GM23338 (cell line): Measurements from ENCODE around the gene IL1RAPL2. TPM values are rescaled to one million over a fixed set of nuclear protein-coding genes. Genes with fewer than 3 reads are reported as not detected.
"Not testable (repeated sequence)": the region's sequence is repeated elsewhere in the genome, so short reads cannot be mapped to it uniquely, and the experiment has no call there.

Experiments
- ATAC-seq: fragments of 200-7000 bp; cut with Tn5 transposase; 3 replicates; pipeline ENCODE4 v1.9.1; 2020
- DNase-seq: peaks from one replicate; pipeline ENCODE4 v3.0.0-alpha.2; 2015; ENCODE audit warnings: low spot score
- H2AFZ ChIP-seq: fragments of 200-600 bp; sonication (generic); 2 replicates; pipeline ENCODE4 v1.8.0; 2016; ENCODE audit warnings: antibody characterized with exemption, mild to moderate bottlenecking, moderate library complexity
- H3F3A ChIP-seq: fragments of 200-600 bp; sonication (generic); replicated peaks from 2 replicates; pipeline ENCODE4 v1.8.0; 2017; ENCODE audit warnings: antibody characterized with exemption, mixed run types, low read depth
- H3K27ac ChIP-seq: fragments of 200-600 bp; sonication (generic); 2 replicates; pipeline ENCODE4 v1.6.1; 2016; ENCODE audit warnings: low read depth
- H3K27me3 ChIP-seq: fragments of 200-600 bp; sonication (generic); 2 replicates; pipeline ENCODE4 v1.8.0; 2016; ENCODE audit warnings: mild to moderate bottlenecking, mixed run types, moderate library complexity; ENCODE audit not compliant: insufficient read depth
- H3K36me3 ChIP-seq: fragments of 200-600 bp; sonication (generic); 2 replicates; pipeline ENCODE4 v1.8.0; 2016; ENCODE audit warnings: mild to moderate bottlenecking; ENCODE audit not compliant: insufficient read depth
- H3K4me1 ChIP-seq: fragments of 200-600 bp; sonication (generic); 2 replicates; pipeline ENCODE4 v1.8.0; 2016; ENCODE audit warnings: mild to moderate bottlenecking, moderate library complexity; ENCODE audit not compliant: insufficient read depth
- H3K4me2 ChIP-seq: fragments of 200-600 bp; sonication (generic); 2 replicates; pipeline ENCODE4 v1.7.1; 2017; ENCODE audit warnings: mixed run types
- H3K4me3 ChIP-seq: fragments of 200-600 bp; sonication (generic); 2 replicates; pipeline ENCODE4 v1.6.1; 2016; ENCODE audit warnings: mixed run types
- H3K79me2 ChIP-seq: fragments of 200-600 bp; sonication (generic); replicated peaks from 2 replicates; pipeline ENCODE4 v1.8.0; 2017; ENCODE audit warnings: mild to moderate bottlenecking; ENCODE audit not compliant: insufficient read depth
- H3K9me2 ChIP-seq: fragments of 200-600 bp; sonication (generic); 2 replicates; pipeline ENCODE4 v1.8.0; 2017; ENCODE audit not compliant: insufficient read depth
- H4K20me1 ChIP-seq: fragments of 200-600 bp; sonication (generic); replicated peaks from 2 replicates; pipeline ENCODE4 v1.8.0; 2017; ENCODE audit warnings: mild to moderate bottlenecking; ENCODE audit not compliant: insufficient read depth
- H3K27ac Mint-ChIP-seq: 2 replicates; pipeline ENCODE4 v1.8.0; 2020; ENCODE audit warnings: inconsistent platforms, mild to moderate bottlenecking, moderate library complexity, mixed read lengths
- H3K27me3 Mint-ChIP-seq: 3 replicates; pipeline ENCODE4 v1.8.0; 2022; ENCODE audit warnings: low read depth, mild to moderate bottlenecking, moderate library complexity, mixed read lengths, inconsistent platforms; ENCODE audit not compliant: insufficient read depth, poor library complexity
- H3K36me3 Mint-ChIP-seq: 3 replicates; pipeline ENCODE4 v1.8.0; 2021; ENCODE audit warnings: low read depth, mild to moderate bottlenecking, inconsistent platforms, moderate library complexity, mixed read lengths
- H3K4me1 Mint-ChIP-seq: 3 replicates; pipeline ENCODE4 v1.8.0; 2020; ENCODE audit warnings: mild to moderate bottlenecking, inconsistent platforms, mixed read lengths
- H3K4me3 Mint-ChIP-seq: 3 replicates; pipeline ENCODE4 v1.8.0; 2021; ENCODE audit warnings: moderate library complexity, mild to moderate bottlenecking, inconsistent platforms, mixed read lengths
- H3K9me3 Mint-ChIP-seq: 3 replicates; pipeline ENCODE4 v1.8.0; 2020; ENCODE audit warnings: moderate library complexity, mild to moderate bottlenecking, inconsistent platforms, mixed read lengths
- CREB1 ChIP-seq: fragments of 250-450 bp; sonication (Bioruptor Pico); IDR thresholded peaks from 2 replicates; pipeline ENCODE4 v1.5.0; 2020; ENCODE audit warnings: low read depth, mild to moderate bottlenecking, moderate library complexity
- CTCF ChIP-seq, 2 experiments: fragments of 200-600 bp in 1 of 2; sonication (generic) in 1 of 2; conservative IDR thresholded peaks; 2 replicates each; pipeline versions ENCODE4 v1.5.1 to v1.6.1; 2016 to 2017; ENCODE audit warnings: antibody characterized with exemption in 2 of 2, low read depth in 2 of 2, mild to moderate bottlenecking in 2 of 2, moderate library complexity in 1 of 2
- EZH2phosphoT487 ChIP-seq: fragments of 200-600 bp; sonication (generic); IDR thresholded peaks from one replicate; pipeline ENCODE4 v1.8.1; 2018; ENCODE audit warnings: antibody characterized with exemption; ENCODE audit not compliant: unreplicated experiment
- JUNB ChIP-seq: IDR thresholded peaks from one replicate; pipeline ENCODE4 v1.6.1; 2016; ENCODE audit warnings: antibody characterized with exemption; ENCODE audit not compliant: unreplicated experiment
- NANOG ChIP-seq: IDR thresholded peaks from 2 replicates; pipeline ENCODE4 v1.6.1; 2016; ENCODE audit warnings: antibody characterized with exemption, borderline replicate concordance
- POLR2AphosphoS5 ChIP-seq: IDR thresholded peaks from 2 replicates; pipeline ENCODE4 v1.6.1; 2016; ENCODE audit warnings: antibody characterized with exemption, low read depth
- REST ChIP-seq: IDR thresholded peaks from one replicate; pipeline ENCODE4 v1.6.1; 2018; ENCODE audit warnings: antibody characterized with exemption; ENCODE audit not compliant: unreplicated experiment
- STAT1 ChIP-seq: IDR thresholded peaks from one replicate; pipeline ENCODE4 v1.6.1; 2016; ENCODE audit warnings: antibody characterized with exemption; ENCODE audit not compliant: unreplicated experiment
- ZNF331 ChIP-seq: fragments of 250-450 bp; sonication (Bioruptor Pico); IDR thresholded peaks from 2 replicates; pipeline ENCODE4 v1.5.0; 2020; ENCODE audit warnings: low read depth, mild to moderate bottlenecking, moderate library complexity
- ZNF462 ChIP-seq: fragments of 250-450 bp; sonication (Bioruptor Pico); IDR thresholded peaks from 2 replicates; pipeline ENCODE4 v1.5.0; 2020; ENCODE audit warnings: mild to moderate bottlenecking, moderate library complexity
- polyA plus RNA-seq: library from polyadenylated mRNA; unstranded; fragments of >200 nt; fragmentation: Nextera tagmentation; extraction: Ambion mirVana; gene quantifications from 2 replicates; pipeline ENCODE4 v1.2.1, GENCODE V29; 2016
- total RNA-seq: library from RNA; depleted of rRNA; stranded (reverse); fragments of >200 nt; shearing (Covaris generic); gene quantifications from 2 replicates; pipeline ENCODE4 v1.2.3, GENCODE V29; 2014

IL1RAPL2 gene
- total and polyA plus RNA-seq, 2 experiments from 2014 or later: 0.80 to 0.94 TPM

- not testable (repeated sequence) for DNase-seq, H3K27me3 Mint-ChIP-seq, H3K9me3 Mint-ChIP-seq, H3K27me3 ChIP-seq, H4K20me1 ChIP-seq, H3K36me3 ChIP-seq, H3K4me3 Mint-ChIP-seq, ATAC-seq, H3K4me3 ChIP-seq, H3K27ac Mint-ChIP-seq, H3K4me1 ChIP-seq, H2AFZ ChIP-seq, H3K36me3 Mint-ChIP-seq, H3K9me2 ChIP-seq, H3F3A ChIP-seq, H3K4me2 ChIP-seq, H3K4me1 Mint-ChIP-seq, H3K27ac ChIP-seq, H3K79me2 ChIP-seq
Observed at GRCh38 chrX:105115596-105116320, 549.8 kb downstream of the IL1RAPL2 start.

- Mint-ChIP-seq H3K9me3 (0 out of 3 replicates have a peak, but pooled peaks cover 4% of the 10 kb centered on the region), H3K4me3 (no peak overlapping the region)
- no peaks in the 10 kb centered on the region for H3K27me3 ChIP-seq
- no peak for TF ChIP-seq ZNF462
- TF ChIP-seq CTCF (conservative IDR thresholded peaks at IDR 0.05; ENCODE audit: low read depth in 2 of 2): no peak
- TF ChIP-seq CREB1: no peak
- no peak for TF ChIP-seq ZNF331 (CRISPR knock-in tag)
- no peak for TF ChIP-seq EZH2phosphoT487
- TF ChIP-seq POLR2AphosphoS5: no peak
- no peak for TF ChIP-seq JUNB
- TF ChIP-seq STAT1: no peak
- no peak for TF ChIP-seq NANOG
- no peak for TF ChIP-seq REST
Observed at GRCh38 chrX:105116486-105116885, 550.5 kb downstream of the IL1RAPL2 start.

More at GRCh38 chrX:105116486-105116885, 550.5 kb downstream of the IL1RAPL2 start:
- Mint-ChIP-seq H3K36me3 (peaks cover 2% of the 10 kb centered on the region; the same call in 2 of the 3 replicates), H3K27ac (no peak overlapping the region), H3K27me3 (no peaks in the 10 kb centered on the region), H3K4me1 (no peaks in the 10 kb centered on the region)
- Histone ChIP-seq H3K9me2 (no peaks in the 10 kb centered on the region), H2AFZ (no peak overlapping the region), H3K36me3 (no peaks in the 10 kb centered on the region), H3K79me2 (no peaks in the 10 kb centered on the region), H3K4me1 (no peaks in the 10 kb centered on the region), H3K4me3 (no peak overlapping the region), H4K20me1 (no peaks in the 10 kb centered on the region), H3K4me2 (no peak overlapping the region), H3F3A (no peaks in the 10 kb centered on the region), H3K27ac (no peak overlapping the region)
- ATAC-seq: no peak
- DNase-seq: no peak
